GM19372 (cell line): ENCODE measurements around the gene RSBN1L.
"Not testable (repeated sequence)": the region's sequence is repeated elsewhere in the genome, so short reads cannot be mapped to it uniquely, and the experiment has no call there.

Experiments
- ATAC-seq: cut with Tn5 transposase; IDR thresholded peaks from one replicate; pipeline ENCODE4 v1.9.1; 2021; ENCODE audit warnings: mild to moderate bottlenecking, low read depth, moderate library complexity; ENCODE audit not compliant: unreplicated experiment

The RSBN1L gene

GRCh38 chr7:77687100-77687746, 9.0 kb upstream of the RSBN1L start:
- no peak for ATAC-seq

GRCh38 chr7:77687747-77688144, 8.5 kb upstream of the RSBN1L start:
- no peak for ATAC-seq

DNA sequence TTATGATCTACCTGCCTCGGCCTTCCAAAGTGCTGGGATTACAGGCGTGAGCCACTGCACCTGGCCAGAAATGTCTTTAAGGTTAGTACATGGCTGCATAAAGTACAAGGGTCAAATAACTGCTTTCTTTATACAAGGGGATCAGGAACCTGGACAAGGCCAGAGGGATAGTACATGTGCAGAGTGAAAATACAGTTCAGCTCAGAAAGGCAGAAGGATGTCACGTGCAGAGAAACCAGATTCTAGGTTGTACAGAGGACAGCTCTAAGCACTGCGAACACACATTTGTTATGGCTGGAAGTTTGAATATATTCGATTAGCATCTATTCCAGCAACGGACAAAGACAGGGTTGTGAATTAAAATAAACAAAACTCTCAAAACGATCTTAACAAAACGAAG, 6.0 kb upstream of the RSBN1L start:
- no peak for ATAC-seq

DNA sequence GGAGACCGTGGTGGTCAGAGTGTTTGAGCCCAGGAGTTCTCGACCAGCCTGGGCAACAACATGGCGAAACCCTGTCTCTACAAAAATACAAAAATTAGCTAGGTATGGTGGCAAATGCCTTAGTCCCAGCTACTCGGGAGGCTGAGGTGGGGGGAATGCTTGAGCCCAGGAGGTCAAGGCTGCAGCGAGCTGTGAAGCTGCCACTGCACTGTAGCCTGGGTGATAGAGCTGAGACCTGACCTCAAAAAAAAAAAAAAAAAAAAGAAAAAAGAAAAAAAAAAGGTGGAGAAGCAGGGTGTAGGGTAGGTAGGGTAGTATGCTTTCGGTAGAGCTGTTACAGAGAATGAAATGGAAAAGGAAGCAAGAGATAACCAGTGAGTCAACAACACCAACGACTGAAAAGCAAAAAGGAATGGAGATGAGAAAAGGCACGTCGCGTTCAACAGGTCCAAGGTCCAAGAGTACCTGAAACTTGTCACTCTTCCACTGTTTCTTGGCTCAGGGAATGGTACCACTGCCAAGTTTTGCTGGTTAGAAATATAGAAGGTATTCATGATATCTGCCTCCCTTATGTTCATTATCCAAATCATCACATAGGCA, 4.3 kb upstream of the RSBN1L start:
- ATAC-seq, result no peak

DNA sequence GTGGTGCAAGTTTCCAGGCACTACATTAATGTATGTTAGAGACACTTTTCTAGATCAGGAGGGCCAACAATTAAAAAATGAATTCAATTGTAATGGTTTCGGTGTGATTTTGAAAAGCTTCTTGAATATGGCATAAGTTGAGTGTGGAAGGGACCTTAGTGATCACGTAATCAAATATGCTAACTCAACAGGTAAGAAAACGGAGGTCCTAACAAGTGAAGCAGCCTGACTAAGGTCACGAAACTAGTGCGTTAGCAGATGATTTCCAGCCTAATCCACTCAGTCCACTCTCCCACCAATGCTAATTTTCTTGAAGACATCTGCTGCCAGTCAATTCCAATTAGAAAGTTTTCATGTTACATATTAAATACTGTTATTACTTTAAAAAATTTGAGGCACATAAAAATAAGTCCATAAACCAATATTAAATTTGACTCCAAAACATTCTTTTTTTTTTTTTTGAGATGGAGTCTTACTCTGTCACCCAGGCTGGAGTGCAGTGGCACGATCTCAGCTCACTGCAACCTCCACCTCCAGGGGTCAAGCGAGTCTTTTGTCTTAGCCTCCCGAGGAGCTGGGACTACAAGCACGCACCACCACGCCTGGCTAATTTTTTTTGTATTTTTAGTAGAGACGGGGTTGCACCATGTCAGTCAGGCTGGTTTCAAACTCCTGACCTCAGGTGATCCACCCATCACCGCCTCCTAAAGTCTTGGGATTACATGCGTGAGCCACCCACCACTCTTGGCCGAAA, 2.3 kb upstream of the RSBN1L start:
- ATAC-seq, result no peak

DNA sequence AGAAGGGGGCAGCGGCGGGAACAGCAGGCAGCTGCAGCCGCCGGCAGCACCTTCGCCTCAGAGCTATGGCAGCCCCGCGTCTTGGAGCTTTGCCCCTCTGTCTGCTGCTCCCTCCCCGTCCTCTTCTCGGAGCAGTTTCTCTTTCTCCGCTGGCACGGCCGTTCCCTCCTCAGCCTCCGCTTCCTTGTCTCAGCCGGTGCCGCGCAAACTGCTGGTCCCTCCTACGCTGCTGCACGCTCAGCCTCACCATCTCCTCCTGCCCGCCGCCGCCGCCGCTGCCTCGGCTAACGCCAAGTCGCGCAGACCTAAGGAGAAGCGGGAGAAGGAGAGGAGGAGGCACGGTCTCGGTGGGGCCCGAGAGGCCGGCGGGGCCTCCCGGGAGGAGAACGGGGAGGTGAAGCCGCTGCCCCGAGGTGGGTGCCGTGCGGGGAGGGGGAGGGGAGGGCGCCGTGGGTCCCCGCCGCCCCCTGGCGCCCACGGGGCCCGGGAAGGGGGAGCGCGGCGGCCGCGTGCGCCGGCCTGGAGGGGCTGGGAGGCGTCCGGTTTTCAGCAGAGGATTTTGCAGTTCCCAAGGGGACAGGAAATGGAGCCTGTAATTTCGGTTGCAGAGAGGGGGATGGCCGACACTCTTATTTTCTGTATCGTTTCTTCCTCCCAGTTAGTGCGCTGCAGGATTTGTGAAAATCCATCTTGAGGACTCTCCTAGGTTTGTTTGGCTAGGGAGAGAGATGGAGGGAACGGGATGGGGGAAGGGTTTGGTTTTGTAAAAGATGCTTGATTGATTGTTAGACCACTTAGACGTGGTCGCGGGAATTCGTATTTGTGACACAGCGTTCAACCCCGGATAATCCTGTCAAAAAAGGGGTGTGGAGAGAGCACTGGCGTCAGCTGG, 630 bp downstream of the RSBN1L start:
- ATAC-seq, result peak; percentile 25

DNA sequence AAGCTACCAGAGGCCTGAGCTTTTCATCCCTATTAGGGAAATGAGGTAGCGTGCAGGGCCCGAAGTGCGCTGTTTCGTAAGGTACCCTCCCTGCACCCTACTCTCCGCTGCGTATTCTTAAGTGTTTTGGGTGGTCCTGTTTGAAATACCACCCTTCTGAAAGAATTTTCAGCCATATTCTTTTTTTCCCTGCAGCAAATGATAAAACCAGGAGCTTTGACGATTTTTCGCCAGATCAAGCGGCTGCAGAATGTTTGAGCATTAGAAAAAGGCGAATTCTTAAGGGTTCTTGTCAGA, 1.2 kb downstream of the RSBN1L start:
- ATAC-seq, result no peak

GRCh38 chr7:77698042-77698625, 1.9 kb downstream of the RSBN1L start:
- ATAC-seq, result no peak

DNA sequence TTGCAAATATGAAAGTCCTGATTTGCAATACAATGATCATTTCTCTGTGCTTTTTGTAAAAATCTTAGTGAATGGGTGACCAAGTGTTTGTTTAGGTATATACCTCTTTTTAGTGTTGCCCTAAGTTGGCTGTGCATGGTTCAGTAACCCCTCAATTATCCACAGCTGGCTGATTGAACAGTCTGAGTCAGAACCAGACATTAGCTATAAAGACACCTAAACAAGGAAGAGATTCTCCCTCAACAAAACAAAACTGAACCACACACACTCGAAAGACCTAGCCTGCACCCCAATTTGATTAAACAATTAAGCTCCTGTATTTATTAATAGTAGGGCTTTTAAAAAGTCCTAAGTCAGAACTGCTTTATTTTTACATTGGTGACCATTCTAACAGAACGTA, 2.8 kb downstream of the RSBN1L start:
- ATAC-seq, result no peak

DNA sequence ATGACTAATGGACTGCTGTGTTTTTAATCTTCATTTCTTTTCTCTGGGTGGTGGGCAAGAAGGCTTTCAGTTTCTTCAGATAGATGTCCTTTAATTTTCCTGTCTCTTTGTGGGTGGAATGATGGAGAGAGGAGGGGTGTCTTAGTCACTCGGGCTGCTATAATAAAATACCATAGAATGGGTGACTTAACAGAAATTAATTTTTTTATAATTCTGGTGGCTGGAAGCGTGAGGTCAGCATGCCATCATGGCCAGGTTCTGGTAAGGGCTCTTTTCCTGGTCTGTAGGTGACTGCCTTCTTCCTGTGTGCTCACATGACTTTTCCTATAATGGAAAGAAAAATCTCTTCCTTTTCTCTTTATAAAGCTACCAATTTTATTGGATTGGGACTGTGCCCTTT, 6.3 kb downstream of the RSBN1L start:
- ATAC-seq, result no peak

DNA sequence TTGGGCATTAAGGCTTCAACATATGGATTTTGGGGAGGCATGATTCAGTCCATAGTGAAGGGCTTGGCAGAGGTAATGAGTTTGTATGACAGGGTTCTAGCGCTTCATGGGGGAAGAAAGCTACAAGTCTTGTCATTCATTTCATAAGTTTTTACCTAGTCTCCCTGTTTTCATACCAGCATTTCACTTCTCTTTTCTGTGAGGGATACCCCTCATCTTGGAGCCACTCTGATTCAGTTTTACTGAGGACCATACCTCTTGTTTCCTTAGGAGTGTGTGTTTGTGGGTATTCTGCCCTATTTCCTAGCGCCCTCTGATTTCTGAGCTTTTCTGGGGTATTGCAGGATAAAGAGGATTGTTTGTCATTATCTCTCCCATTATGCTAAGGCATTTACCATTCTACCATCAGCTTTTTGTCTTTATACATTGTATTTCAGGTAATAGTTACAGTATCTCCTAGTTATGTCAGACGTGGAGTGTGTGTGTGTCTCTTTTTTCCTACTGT, 6.8 kb downstream of the RSBN1L start:
- no peak for ATAC-seq

GRCh38 chr7:77703669-77704068, 7.4 kb downstream of the RSBN1L start:
- not testable (repeated sequence) for ATAC-seq

DNA sequence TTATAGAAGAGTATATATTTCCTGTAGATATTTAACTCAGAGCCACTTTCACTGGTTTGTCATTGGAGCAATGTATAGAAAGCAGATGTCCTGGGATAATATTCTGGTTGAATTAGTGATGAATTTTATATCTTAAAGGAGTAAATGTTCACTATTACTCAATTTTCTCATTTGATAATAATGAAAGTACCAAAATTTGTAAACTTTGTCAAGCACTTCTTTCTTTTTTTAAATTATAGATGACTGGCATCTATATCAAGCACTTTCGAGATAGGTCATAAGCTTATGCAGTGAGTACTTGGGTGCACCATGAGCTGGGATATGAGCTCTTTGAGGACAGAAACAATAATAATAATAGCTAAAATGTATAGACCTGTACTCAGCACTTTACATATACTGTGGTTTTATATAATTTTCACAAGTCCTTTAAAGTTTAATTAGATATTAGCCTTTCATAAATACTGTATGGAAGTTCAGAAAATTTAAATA, 11.3 kb downstream of the RSBN1L start:
- no peak for ATAC-seq

- ATAC-seq, result no peak
Observed at GRCh38 chr7:77710067-77710466, 13.8 kb downstream of the RSBN1L start.

- no peak for ATAC-seq
Observed at GRCh38 chr7:77710861-77711260, 14.6 kb downstream of the RSBN1L start.

GRCh38 chr7:77714195-77714594, 17.9 kb downstream of the RSBN1L start:
- ATAC-seq, result no peak

GRCh38 chr7:77714931-77715330, 18.7 kb downstream of the RSBN1L start:
- not testable (repeated sequence) for ATAC-seq

GRCh38 chr7:77716804-77717203, 20.5 kb downstream of the RSBN1L start:
- ATAC-seq, result no peak

DNA sequence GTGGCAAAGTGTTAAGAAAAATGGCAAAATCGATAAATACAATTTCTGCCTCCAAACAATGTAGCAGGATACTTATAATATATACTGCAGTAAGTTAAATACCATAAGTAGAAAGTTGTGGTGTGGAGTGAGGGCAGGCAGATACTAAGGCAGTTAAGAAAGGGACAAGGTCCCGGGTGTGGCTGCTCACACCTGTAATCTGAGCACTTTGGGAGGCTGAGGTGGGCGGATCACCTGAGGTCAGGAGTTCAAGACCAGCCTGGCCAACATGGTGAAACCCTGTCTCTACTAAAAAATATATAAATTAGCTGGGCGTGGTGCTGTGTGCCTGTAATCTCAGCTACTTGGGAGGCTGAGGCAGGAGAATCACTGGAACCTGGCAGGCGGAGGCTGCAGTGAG, 21.3 kb downstream of the RSBN1L start:
- not testable (repeated sequence) for ATAC-seq

- no peak for ATAC-seq
Observed at GRCh38 chr7:77727527-77727926, 31.3 kb downstream of the RSBN1L start.
